Liver (tissue), 9 donors: ENCODE data around the gene TLL2. TPM values are rescaled to one million over a fixed set of nuclear protein-coding genes. Genes with fewer than 3 reads are reported as not detected.

Experiments used
- DNase-seq: peaks from one replicate; pipeline ENCODE4 v3.0.0-alpha.2; 2017; ENCODE audit warnings: low spot score
- H3K27ac ChIP-seq, 2 donors: one replicate each; pipeline ENCODE4 v1.7.0; 2013; ENCODE audit warnings: inconsistent platforms in 2 of 2, low read length in 2 of 2, control low read depth in 1 of 2, low read depth in 1 of 2, mild to moderate bottlenecking in 1 of 2
- H3K27me3 ChIP-seq, 4 donors: one replicate each; pipeline versions ENCODE4 v1.6.1 to v1.7.0; 2013; ENCODE audit warnings: low read length in 3 of 4, inconsistent platforms in 1 of 4, mild to moderate bottlenecking in 1 of 4, moderate library complexity in 1 of 4; ENCODE audit not compliant: control insufficient read depth in 4 of 4, insufficient read depth in 4 of 4
- H3K36me3 ChIP-seq, 4 donors: one replicate each; pipeline versions ENCODE4 v1.6.1 to v1.7.0; 2013; ENCODE audit warnings: low read length in 3 of 4, mild to moderate bottlenecking in 3 of 4, low read depth in 1 of 4, moderate library complexity in 1 of 4; ENCODE audit not compliant: control insufficient read depth in 4 of 4, insufficient read depth in 3 of 4
- H3K4me1 ChIP-seq, 4 donors: one replicate each; pipeline versions ENCODE4 v1.6.1 to v1.7.0; 2013; ENCODE audit warnings: low read length in 3 of 4, mild to moderate bottlenecking in 3 of 4, moderate library complexity in 1 of 4; ENCODE audit not compliant: control insufficient read depth in 4 of 4, insufficient read depth in 4 of 4
- H3K4me3 ChIP-seq, 3 donors: one replicate each; pipeline versions ENCODE4 v1.6.1 to v1.7.0; 2013; ENCODE audit warnings: low read length in 3 of 3, control low read depth in 1 of 3, low read depth in 1 of 3, mild to moderate bottlenecking in 1 of 3
- H3K9ac ChIP-seq, 2 donors: one replicate each; pipeline ENCODE4 v1.7.0; 2013; ENCODE audit warnings: low read length in 2 of 2, mild to moderate bottlenecking in 2 of 2, moderate library complexity in 2 of 2, control low read depth in 1 of 2, low read depth in 1 of 2
- H3K9me3 ChIP-seq, 4 donors: one replicate each; pipeline versions ENCODE4 v1.6.1 to v1.7.0; 2013; ENCODE audit warnings: low read length in 3 of 4; ENCODE audit not compliant: control insufficient read depth in 4 of 4
- ATF3 ChIP-seq: IDR thresholded peaks from 2 replicates; pipeline ENCODE4 v1.6.1; 2016; ENCODE audit warnings: antibody characterized with exemption
- CTCF ChIP-seq: fragments of 150-350 bp; IDR thresholded peaks from 2 replicates; pipeline ENCODE4 v1.5.1; 2017; ENCODE audit warnings: improper control_type of control experiment, low read depth, low read length; ENCODE audit not compliant: missing input control
- EGR1 ChIP-seq, 2 donors: IDR thresholded peaks; 2 replicates each; pipeline ENCODE4 v1.6.1; 2016 to 2018; ENCODE audit warnings: antibody characterized with exemption in 2 of 2, low read depth in 2 of 2
- FOXA1 ChIP-seq: IDR thresholded peaks from 2 replicates; pipeline ENCODE4 v1.6.1; 2016; ENCODE audit warnings: antibody characterized with exemption
- FOXA2 ChIP-seq: IDR thresholded peaks from 2 replicates; pipeline ENCODE4 v1.6.1; 2016; ENCODE audit warnings: antibody characterized with exemption
- GABPA ChIP-seq, 2 donors: IDR thresholded peaks in 1 of 2; conservative IDR thresholded peaks in 1 of 2; 2 replicates each; pipeline ENCODE4 v1.6.1; 2016; ENCODE audit warnings: antibody characterized with exemption in 2 of 2, mild to moderate bottlenecking in 1 of 2, moderate library complexity in 1 of 2
- HNF4A ChIP-seq, 2 donors: conservative IDR thresholded peaks; 2 replicates each; pipeline ENCODE4 v1.6.1; 2016; ENCODE audit warnings: antibody characterized with exemption in 2 of 2, mild to moderate bottlenecking in 2 of 2
- HNF4G ChIP-seq: IDR thresholded peaks from 2 replicates; pipeline ENCODE4 v1.6.1; 2016; ENCODE audit warnings: antibody characterized with exemption
- JUND ChIP-seq, 2 donors: IDR thresholded peaks; 2 replicates each; pipeline ENCODE4 v1.6.1; 2016; ENCODE audit warnings: antibody characterized with exemption in 2 of 2
- MAX ChIP-seq: IDR thresholded peaks from 2 replicates; pipeline ENCODE4 v1.6.1; 2016; ENCODE audit warnings: antibody characterized with exemption
- NR2F2 ChIP-seq: IDR thresholded peaks from 2 replicates; pipeline ENCODE4 v1.6.1; 2016; ENCODE audit warnings: antibody characterized with exemption
- RAD21 ChIP-seq, 2 donors: IDR thresholded peaks; 2 replicates each; pipeline ENCODE4 v1.6.1; 2016; ENCODE audit warnings: antibody characterized with exemption in 2 of 2, mild to moderate bottlenecking in 2 of 2
- RXRA ChIP-seq, 2 donors: IDR thresholded peaks; 2 replicates each; pipeline ENCODE4 v1.6.1; 2017 to 2018; ENCODE audit warnings: antibody characterized with exemption in 2 of 2, mild to moderate bottlenecking in 1 of 2
- SP1 ChIP-seq: IDR thresholded peaks from 2 replicates; pipeline ENCODE4 v1.6.1; 2018; ENCODE audit warnings: antibody characterized with exemption, mild to moderate bottlenecking
- TAF1 ChIP-seq: conservative IDR thresholded peaks from 2 replicates; pipeline ENCODE4 v1.6.1; 2016; ENCODE audit warnings: antibody characterized with exemption, mild to moderate bottlenecking
- YY1 ChIP-seq: IDR thresholded peaks from 2 replicates; pipeline ENCODE4 v1.6.1; 2016; ENCODE audit warnings: antibody characterized with exemption, mild to moderate bottlenecking
- ZBTB33 ChIP-seq: IDR thresholded peaks from 2 replicates; pipeline ENCODE4 v1.6.1; 2016; ENCODE audit warnings: antibody characterized with exemption
- WGBS: extraction: QIAGEN DNeasy Blood & Tissue Kit; methylation state at CpG from one replicate; pipeline ENCODE4 v1.1.7; 2013; 5-methylcytosine and 5-hydroxymethylcytosine counted together
- polyA plus RNA-seq, 2 donors: library from polyadenylated mRNA; stranded (reverse) in 1 of 2; unstranded in 1 of 2; fragments of 200-250 nt in 1 of 2; fragments of >200 nt in 1 of 2; fragmentation: Nextera tagmentation in 1 of 2; extraction: Ambion mirVana in 1 of 2; gene quantifications; one replicate each; pipeline versions ENCODE4 v1.2.1 to v1.2.3, GENCODE V29; 2013 to 2015
- total RNA-seq, 2 donors: library from RNA; depleted of rRNA; stranded (reverse); fragments of >200 nt; gene quantifications; one replicate each; pipeline ENCODE4 v1.2.3, GENCODE V29; 2014
- donor health status: healthy.
- donor health status: healthy.
- donor health status: healthy.
- donor health status: healthy.
- donor health status: healthy.

The TLL2 gene
- total and polyA plus RNA-seq, 4 donors, result 0.06 to 0.19 (median 0.08) TPM; not detected in 1

GRCh38 chr10:96446966-96447596 is 66.6 kb downstream of the TLL2 start (continued):
- TF ChIP-seq HNF4G, result no peak

GRCh38 chr10:96441987-96442643 is 71.6 kb downstream of the TLL2 start:
- Histone ChIP-seq H3K4me3 (no peak overlapping the region), H3K36me3 (no peaks in the 10 kb centered on the region), H3K4me1 (no peaks in the 10 kb centered on the region), H3K9ac (no peak overlapping the region), H3K27me3 (no peaks in the 10 kb centered on the region), H3K9me3 (no peaks in the 10 kb centered on the region), H3K27ac (no peak overlapping the region)
- no peak for DNase-seq
- TF ChIP-seq GABPA (IDR thresholded peaks at IDR 0.05 in 1 of 2, conservative IDR thresholded peaks at IDR 0.05 in 1 of 2) (no peak), EGR1 (IDR thresholded peaks at IDR 0.05; ENCODE audit: low read depth in 2 of 2) (no peak), JUND (IDR thresholded peaks at IDR 0.05) (no peak), HNF4A (conservative IDR thresholded peaks at IDR 0.05) (no peak), ATF3 (no peak)
- 59% methylated on average over 13 of the region's 13 CpGs for WGBS

GRCh38 chr10:96441322-96441885 is 72.3 kb downstream of the TLL2 start:
- no peaks in the 10 kb centered on the region for H3K4me1 ChIP-seq
- no peak overlapping the region for H3K27ac ChIP-seq
- H3K9me3 ChIP-seq, result no peaks in the 10 kb centered on the region
- no peak for TF ChIP-seq EGR1 (IDR thresholded peaks at IDR 0.05; ENCODE audit: low read depth in 2 of 2)
- no peak for DNase-seq
- no peaks in the 10 kb centered on the region for H3K36me3 ChIP-seq
- H3K27me3 ChIP-seq, result no peaks in the 10 kb centered on the region
- H3K4me3 ChIP-seq, result no peak overlapping the region
- H3K9ac ChIP-seq, result no peak overlapping the region
- 71% methylated on average over 10 of the region's 10 CpGs for WGBS

- no peaks in the 10 kb centered on the region for H3K27me3 ChIP-seq
- 61% methylated on average over 10 of the region's 10 CpGs for WGBS
- H3K27ac ChIP-seq, result no peak overlapping the region
Measured at GRCh38 chr10:96440361-96441292, 73.1 kb downstream of the TLL2 start.

More at GRCh38 chr10:96440361-96441292, 73.1 kb downstream of the TLL2 start:
- H3K9ac ChIP-seq, result no peak overlapping the region
- H3K9me3 ChIP-seq, result no peaks in the 10 kb centered on the region
- no peak overlapping the region for H3K4me3 ChIP-seq
- H3K4me1 ChIP-seq, result no peaks in the 10 kb centered on the region
- TF ChIP-seq GABPA (IDR thresholded peaks at IDR 0.05 in 1 of 2, conservative IDR thresholded peaks at IDR 0.05 in 1 of 2) (no peak), RXRA (IDR thresholded peaks at IDR 0.05) (no peak), SP1 (no peak), FOXA1 (no peak), HNF4A (conservative IDR thresholded peaks at IDR 0.05) (no peak), HNF4G (no peak), TAF1 (no peak), ATF3 (no peak), FOXA2 (no peak), RAD21 (IDR thresholded peaks at IDR 0.05) (no peak), ZBTB33 (no peak), MAX (no peak), NR2F2 (no peak), YY1 (no peak), CTCF (no peak)
- no peaks in the 10 kb centered on the region for H3K36me3 ChIP-seq
- DNase-seq, result no peak
